Measurements from ENCODE around the gene CTSH.
"Not testable (repeated sequence)": the region's sequence is repeated elsewhere in the genome, so short reads cannot be mapped to it uniquely, and the experiment has no call there.

The CTSH gene

GRCh38 chr15:78904599-78905358, 40.1 kb downstream of the CTSH start:
- H3K4me3 ChIP-seq (ENCODE audit: control insufficient read depth, low read depth, low read length): no peak overlapping the region
- TF ChIP-seq CTCF (conservative IDR thresholded peaks at IDR 0.05; ENCODE audit: control insufficient read depth, insufficient read depth, low read depth, low read length): no peak
- no peak for DNase-seq (ENCODE audit: low read depth)

- not testable (repeated sequence) for H3K4me3 ChIP-seq (ENCODE audit: control insufficient read depth, low read depth, low read length)
- DNase-seq (ENCODE audit: low read depth): peak; percentile 62
Measured at GRCh38 chr15:78902281-78903032, 42.4 kb downstream of the CTSH start.

- DNase-seq (ENCODE audit: low read depth); H3K4me3 ChIP-seq (ENCODE audit: control insufficient read depth, low read depth, low read length): not testable (repeated sequence)
Measured at GRCh38 chr15:78900819-78901533, 43.9 kb downstream of the CTSH start.

- H3K4me3 ChIP-seq (ENCODE audit: control insufficient read depth, low read depth, low read length): no peak overlapping the region
- DNase-seq (ENCODE audit: low read depth): no peak
- no peak for TF ChIP-seq CTCF (conservative IDR thresholded peaks at IDR 0.05; ENCODE audit: control insufficient read depth, insufficient read depth, low read depth, low read length)
Measured at GRCh38 chr15:78898540-78898939, 46.3 kb downstream of the CTSH start.

GRCh38 chr15:78895471-78895870, 49.4 kb downstream of the CTSH start:
- DNase-seq (ENCODE audit: low read depth): no peak
- H3K4me3 ChIP-seq (ENCODE audit: control insufficient read depth, low read depth, low read length): no peak overlapping the region
- no peak for TF ChIP-seq CTCF (conservative IDR thresholded peaks at IDR 0.05; ENCODE audit: control insufficient read depth, insufficient read depth, low read depth, low read length)

- no peak for TF ChIP-seq CTCF (conservative IDR thresholded peaks at IDR 0.05; ENCODE audit: control insufficient read depth, insufficient read depth, low read depth, low read length)
- no peak overlapping the region for H3K4me3 ChIP-seq (ENCODE audit: control insufficient read depth, low read depth, low read length)
- DNase-seq (ENCODE audit: low read depth): no peak
Measured at GRCh38 chr15:78893538-78893937, 51.3 kb downstream of the CTSH start.

GRCh38 chr15:78889000-78889399, 55.8 kb downstream of the CTSH start:
- no peak for DNase-seq (ENCODE audit: low read depth)
- no peak overlapping the region for H3K4me3 ChIP-seq (ENCODE audit: control insufficient read depth, low read depth, low read length)
- TF ChIP-seq CTCF (conservative IDR thresholded peaks at IDR 0.05; ENCODE audit: control insufficient read depth, insufficient read depth, low read depth, low read length): no peak

All from fibroblast of mammary gland (primary cell).